K562 (cell line): ENCODE results near the gene PNPLA7. TPM values are rescaled to one million over a fixed set of nuclear protein-coding genes. Genes with fewer than 3 reads are reported as not detected.

Experiments used
- ATAC-seq: fragments of 200-7000 bp; cut with Tn5 transposase; 3 replicates; pipeline ENCODE4 v1.9.1; 2020; ENCODE audit warnings: moderate library complexity
- BruUV-seq: library from RNA; stranded (reverse); fragments of 400-500 nt; replicated peaks from 2 replicates; lab custom pipeline; 2021; lab: Mats Ljungman, UMichigan
- CTCF ChIA-PET: fragments of 300-600 bp; formaldehyde crosslinking; extraction: SDS; loops from one replicate; lab custom pipeline; 2021; ENCODE audit warnings: low intra/inter-chr PET ratio; lab: Yijun Ruan, JAX
- POLR2A ChIA-PET: fragments of 300-600, 350-650 bp; sonication (Branson Sonifier 250); formaldehyde crosslinking; extraction: SDS; loops from one replicate; lab custom pipeline; 2021; ENCODE audit warnings: antibody characterized with exemption, inconsistent platforms; lab: Yijun Ruan, JAX
- DNase-seq, 4 experiments: peaks; one replicate each; pipeline versions ENCODE4 v3.0.0 to v3.0.0-alpha.2; 2011 to 2018; ENCODE audit warnings: low spot score in 3 of 4, mixed read lengths in 3 of 4; ENCODE audit errors: extremely low read depth in 1 of 4
- FAIRE-seq: peaks from 2 replicates; lab custom pipeline; 2011; peaks lifted over from hg19 to GRCh38; lab: Jason Lieb, UNC
- H2AFZ ChIP-seq: 2 replicates; pipeline ENCODE4 v1.6.0; 2011; ENCODE audit warnings: low read depth, low read length, control low read depth, inconsistent platforms
- H3K27ac ChIP-seq: fragments of 200-600 bp; 3 replicates; pipeline ENCODE4 v1.8.0; 2011; ENCODE audit warnings: low read depth, mild to moderate bottlenecking, control low read depth, inconsistent platforms, low read length, moderate library complexity, mixed read lengths; ENCODE audit errors: extremely low read depth
- H3K27me3 ChIP-seq, 2 experiments: fragments of 300-600 bp in 1 of 2; 2 replicates in 1 of 2; 3 replicates in 1 of 2; pipeline versions ENCODE4 v1.6.0 to v1.8.0; 2011; ENCODE audit warnings: inconsistent platforms in 2 of 2, low read length in 2 of 2, mild to moderate bottlenecking in 1 of 2, mixed read lengths in 1 of 2, moderate library complexity in 1 of 2; ENCODE audit not compliant: control insufficient read depth in 2 of 2, insufficient read depth in 2 of 2
- H3K36me3 ChIP-seq: fragments of 300-600 bp; 3 replicates; pipeline ENCODE4 v1.8.0; 2011; ENCODE audit warnings: mild to moderate bottlenecking, low read length, inconsistent platforms; ENCODE audit not compliant: control insufficient read depth, insufficient read depth
- H3K4me1 ChIP-seq, 2 experiments: fragments of 200-600 bp in 1 of 2; replicated peaks in 1 of 2; 2 replicates in 1 of 2; 3 replicates in 1 of 2; pipeline versions ENCODE4 v1.5.1 to v1.8.0; 2011; ENCODE audit warnings: inconsistent platforms in 2 of 2, low read length in 2 of 2, mild to moderate bottlenecking in 1 of 2, mixed read lengths in 1 of 2, moderate library complexity in 1 of 2; ENCODE audit not compliant: control insufficient read depth in 2 of 2, insufficient read depth in 2 of 2
- H3K4me2 ChIP-seq: 2 replicates; pipeline ENCODE4 v1.6.1; 2011; ENCODE audit warnings: low read length, control low read depth, inconsistent platforms, mixed read lengths; ENCODE audit not compliant: insufficient read depth
- H3K4me3 ChIP-seq: fragments of 200-600 bp; sonication (generic), shearing (Covaris generic); 2 replicates; pipeline ENCODE4 v1.5.1; 2016; ENCODE audit warnings: control low read depth, inconsistent platforms
- H3K79me2 ChIP-seq: fragments of 200-600 bp; 3 replicates; pipeline ENCODE4 v1.8.0; 2011; ENCODE audit warnings: low read length, inconsistent platforms; ENCODE audit not compliant: control insufficient read depth, insufficient read depth
- H3K9ac ChIP-seq, 2 experiments: 2 replicates each; pipeline versions ENCODE4 v1.6.0 to v1.6.1; 2011; ENCODE audit warnings: low read depth in 2 of 2, low read length in 2 of 2, control low read depth in 1 of 2, inconsistent platforms in 1 of 2, mild to moderate bottlenecking in 1 of 2, mixed read lengths in 1 of 2; ENCODE audit not compliant: insufficient read depth in 1 of 2
- H3K9me1 ChIP-seq: one replicate; pipeline ENCODE4 v1.6.0; 2011; ENCODE audit warnings: inconsistent platforms, mild to moderate bottlenecking, low read length, moderate library complexity; ENCODE audit not compliant: control insufficient read depth, insufficient read depth
- H3K9me3 ChIP-seq: replicated peaks from 2 replicates; pipeline ENCODE4 v1.5.1; 2011; ENCODE audit warnings: low read depth, low read length, inconsistent platforms; ENCODE audit not compliant: control insufficient read depth, insufficient read depth
- H4K20me1 ChIP-seq: replicated peaks from 2 replicates; pipeline ENCODE4 v1.6.1; 2011; ENCODE audit warnings: low read length, inconsistent platforms, mixed read lengths; ENCODE audit not compliant: control insufficient read depth, insufficient read depth
- ASH1L ChIP-seq: fragments of 450-650 bp; IDR thresholded peaks from 2 replicates; pipeline ENCODE4 v1.6.1; 2018; ENCODE audit warnings: borderline replicate concordance, mild to moderate bottlenecking, low read depth; ENCODE audit not compliant: partially characterized antibody
- ATF1 ChIP-seq, 2 experiments: fragments of 450-650 bp in 1 of 2; IDR thresholded peaks; 2 replicates each; pipeline ENCODE4 v1.6.1; 2016; ENCODE audit warnings: missing compliant biosample characterization in 1 of 2, missing genetic modification characterization in 1 of 2
- CHD1 ChIP-seq: fragments of 200-600 bp; sonication (generic); IDR thresholded peaks from one replicate; pipeline ENCODE4 v1.6.1; 2012; ENCODE audit warnings: mild to moderate bottlenecking, moderate library complexity, low read length, inconsistent platforms
- CHD2 ChIP-seq: IDR thresholded peaks from 2 replicates; pipeline ENCODE4 v1.6.1; 2011; ENCODE audit warnings: low read depth, low read length
- GABPB1 ChIP-seq: sonication (generic); formaldehyde crosslinking; IDR thresholded peaks from 2 replicates; pipeline ENCODE4 v1.8.0; 2022; ENCODE audit warnings: mild to moderate bottlenecking, missing genetic modification reagents
- GTF2A2 ChIP-seq: IDR thresholded peaks from 2 replicates; pipeline ENCODE4 v1.6.1; 2016; ENCODE audit warnings: mild to moderate bottlenecking, missing genetic modification characterization, missing compliant biosample characterization
- GTF2F1 ChIP-seq: IDR thresholded peaks from 2 replicates; pipeline ENCODE4 v1.6.1; 2011; ENCODE audit warnings: low read depth, low read length, improper control_type of control experiment
- HDGF ChIP-seq: fragments of 450-650 bp; IDR thresholded peaks from 2 replicates; pipeline ENCODE4 v1.6.1; 2016
- HNRNPL ChIP-seq: fragments of 200-400 bp; formaldehyde crosslinking; IDR thresholded peaks from 2 replicates; pipeline ENCODE4 v1.6.1; 2017; ENCODE audit warnings: low read depth, mild to moderate bottlenecking, low read length
- KDM2B ChIP-seq: fragments of 250-450 bp; sonication (Bioruptor Pico); IDR thresholded peaks from 2 replicates; pipeline ENCODE4 v1.8.0; 2021; ENCODE audit warnings: mild to moderate bottlenecking, moderate library complexity
- KHSRP ChIP-seq: fragments of 450-650 bp; IDR thresholded peaks from 2 replicates; pipeline ENCODE4 v1.6.1; 2017
- L3MBTL2 ChIP-seq: fragments of 450-650 bp; IDR thresholded peaks from 2 replicates; pipeline ENCODE4 v1.6.1; 2016; ENCODE audit warnings: mild to moderate bottlenecking, moderate library complexity
- MED1 ChIP-seq: sonication (generic); formaldehyde crosslinking; IDR thresholded peaks from 2 replicates; pipeline ENCODE4 v1.8.1; 2023; ENCODE audit warnings: missing genetic modification reagents, borderline replicate concordance
- RFX7 ChIP-seq: fragments of 250-450 bp; sonication (Bioruptor Pico); IDR thresholded peaks from 2 replicates; pipeline ENCODE4 v1.5.1; 2021; ENCODE audit warnings: mild to moderate bottlenecking
- SMC3 ChIP-seq: conservative IDR thresholded peaks from 2 replicates; pipeline ENCODE4 v1.6.1; 2011; ENCODE audit warnings: low read depth, low read length, improper control_type of control experiment; ENCODE audit not compliant: insufficient read depth
- SP1 ChIP-seq: sonication (generic); formaldehyde crosslinking; IDR thresholded peaks from 2 replicates; pipeline ENCODE4 v1.8.1; 2022; ENCODE audit warnings: mild to moderate bottlenecking, missing genetic modification reagents
- UBTF ChIP-seq, 2 experiments: IDR thresholded peaks; 2 replicates each; pipeline ENCODE4 v1.6.1; 2012; ENCODE audit warnings: improper control_type of control experiment in 2 of 2, low read depth in 2 of 2, low read length in 2 of 2, borderline replicate concordance in 1 of 2
- ZBTB12 ChIP-seq: fragments of 250-450 bp; sonication (Bioruptor Pico); IDR thresholded peaks from 2 replicates; pipeline ENCODE4 v1.4.0; 2020
- WGBS: fragments of 100-300 bp; shearing (Covaris generic); methylation state at CpG from one replicate; pipeline ENCODE4 v1.1.6; 2016; ENCODE audit warnings: low coverage, mixed read lengths; ENCODE audit not compliant: insufficient coverage; ENCODE audit errors: missing lambda C conversion rate; 5-methylcytosine and 5-hydroxymethylcytosine counted together
- in situ Hi-C: fragments of 300-500 bp; cut with MboI; formaldehyde crosslinking; loops from 4 replicates; pipeline ENCODE4 v1.15.0; 2018; ENCODE audit warnings: inconsistent platforms, mixed read lengths
- intact Hi-C: fragments of 100-400 bp; cut with micrococcal nuclease; formaldehyde crosslinking; loops from 2 replicates; pipeline ENCODE4 v1.14.2; 2022
- polyA plus RNA-seq, 8 experiments: library from polyadenylated mRNA; depleted of rRNA in 4 of 8; stranded (reverse) in 5 of 8; unstranded in 3 of 8; fragments of >200 nt; fragmentation: Nextera tagmentation in 2 of 8; fragmentation: Illumina TruSeq in 1 of 8; extraction: Ambion mirVana in 2 of 8; extraction: Trizol in 1 of 8; gene quantifications; 2 replicates each; pipeline versions ENCODE4 v1.2.1 to v1.2.3, GENCODE V29; 2011 to 2014; ENCODE audit warnings: inconsistent platforms in 1 of 8, missing spikeins in 1 of 8
- total RNA-seq, 7 experiments: library from RNA; depleted of rRNA in 6 of 7; stranded (reverse); fragments of >200 nt in 6 of 7; fragmentation: Illumina TruSeq in 2 of 7; extraction: Trizol in 2 of 7; gene quantifications; 2 replicates each; pipeline versions ENCODE4 v1.2.1 to v1.2.3, GENCODE V29; 2011 to 2021; ENCODE audit warnings: low replicate concordance in 1 of 7

The PNPLA7 gene
- total and polyA plus RNA-seq, 9 of the 15 experiments (the other 6 are each of a cell fraction or from before 2014, with no cell fraction given), result 0.01 to 0.85 (median 0.19) TPM; not detected in 1

DNA sequence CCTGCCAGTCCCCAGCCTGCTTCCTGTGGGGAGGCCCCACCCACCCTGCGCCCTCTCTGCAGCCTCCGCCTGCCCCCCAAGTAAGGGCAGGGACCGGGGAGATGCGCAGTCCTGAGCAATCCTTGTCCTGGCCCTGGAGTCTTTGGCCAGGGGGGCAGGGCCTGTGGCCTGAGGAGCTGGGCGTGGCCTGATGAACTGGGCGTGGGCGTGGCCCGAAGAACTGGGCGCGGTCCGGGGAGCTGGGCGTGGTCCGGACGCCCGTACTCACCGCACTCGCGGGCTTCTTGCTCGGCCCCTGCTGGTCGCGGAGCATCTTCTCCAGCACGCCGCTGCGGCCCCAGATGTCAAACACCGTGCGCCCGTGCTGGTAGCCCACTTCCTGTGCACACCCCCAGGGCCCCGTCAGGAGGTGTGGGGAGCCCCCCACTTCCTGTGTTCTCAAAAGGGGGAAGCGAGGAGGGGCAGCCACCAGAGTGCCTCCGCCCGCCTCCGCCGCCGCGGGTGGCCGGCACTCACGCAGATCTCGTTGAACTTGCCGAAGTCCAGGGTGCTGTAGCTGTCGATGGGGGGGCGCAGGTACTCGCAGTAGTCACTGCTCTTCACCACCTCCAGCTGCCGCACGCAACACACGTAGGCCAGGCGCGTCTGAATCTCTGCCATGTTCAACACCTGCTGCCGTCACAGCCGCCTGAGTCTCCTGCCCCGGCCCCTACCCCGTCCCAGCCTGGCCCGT lies 88.4 kb downstream of the PNPLA7 start:
- DNase-seq (peak; percentile 92 to 95 (median 94)), ATAC-seq (peak; percentile 96), FAIRE-seq (peak; percentile 99)
- no peaks in the 10 kb centered on the region for H3K9me1 ChIP-seq
- peak overlapping the region; percentile 75 for H3K4me2 ChIP-seq
- WGBS, result 4% methylated on average over 31 of the region's 52 CpGs
- H3K27ac ChIP-seq, result no peak overlapping the region
- POLR2A ChIA-PET, result interaction anchor here (0.6 to 1.5 kb wide), 4 partner anchors 9 to 756 kb away, joined by 3 to 6 read pairs (median 4); no protein-coding TSS in a partner anchor
- H4K20me1 ChIP-seq, result no peaks in the 10 kb centered on the region
- H2AFZ ChIP-seq, result peak overlapping the region; percentile 86
- CTCF ChIA-PET, result no interaction called here
- H3K9ac ChIP-seq, result peak overlapping the region in 1 of 2 experiments; percentile 97; a peak in 2 of 4 replicates
- H3K4me1 ChIP-seq, result peaks cover 17 to 95% of the 10 kb centered on the region in 2 experiments
- H3K36me3 ChIP-seq, result peaks cover 12% of the 10 kb centered on the region; the same call in 1 of the 3 replicates
- no peaks in the 10 kb centered on the region for H3K27me3 ChIP-seq
- BruUV-seq, result no TSS peak
- peaks cover 12% of the 10 kb centered on the region for H3K79me2 ChIP-seq
- H3K9me3 ChIP-seq, result no peaks in the 10 kb centered on the region
- peak overlapping the region; percentile 32 for H3K4me3 ChIP-seq
- in situ Hi-C loops (no loop called here), intact Hi-C loops (loop anchor here (2.0 kb wide), 1 partner anchor 31 kb away; no protein-coding TSS in a partner anchor)
- 0 out of 2 replicates have a peak, but pooled peaks have one; percentile 53 for TF ChIP-seq MED1 (CRISPR knock-in tag)
- no peak for TF ChIP-seq ZBTB12 (CRISPR knock-in tag)
- TF ChIP-seq HDGF, result 0 out of 2 replicates have a peak, but pooled peaks have one; percentile 33
- no peak for TF ChIP-seq GTF2F1
- no peak for TF ChIP-seq RFX7
- no peak for TF ChIP-seq KHSRP
- TF ChIP-seq SMC3, result peak; percentile 27; the same call in 1 of the 2 replicates
- no peak for TF ChIP-seq CHD1
- TF ChIP-seq ASH1L, result no peak
- peak; percentile 93 for TF ChIP-seq SP1
- peak; percentile 65 for TF ChIP-seq L3MBTL2
- peak; percentile 51; the same call in 1 of the 2 replicates for TF ChIP-seq KDM2B (CRISPR knock-in tag)
- TF ChIP-seq GTF2A2 (tag), result no peak
- peak; percentile 45; the same call in 1 of the 2 replicates for TF ChIP-seq GABPB1 (CRISPR knock-in tag)
- TF ChIP-seq CHD2, result peak; percentile 40; the same call in 1 of the 2 replicates
- TF ChIP-seq ATF1 (CRISPR knock-in tag; IDR thresholded peaks at IDR 0.05), result no peak
- TF ChIP-seq ATF1 (tag; IDR thresholded peaks at IDR 0.05), result peak; percentile 51
- TF ChIP-seq HNRNPL, result no peak
- TF ChIP-seq UBTF (IDR thresholded peaks at IDR 0.05; ENCODE audit: borderline replicate concordance in 1 of 2, low read depth in 2 of 2, low read length in 2 of 2), result 0 out of 4 replicates have a peak, but pooled peaks have one; percentile 33 to 51
